HepG2 (cell line): Measurements from ENCODE around the gene DFFA. TPM values are rescaled to one million over a fixed set of nuclear protein-coding genes. Genes with fewer than 3 reads are reported as not detected.

Experiments used
- ATAC-seq: fragments of 200-7000 bp; cut with Tn5 transposase; 3 replicates; pipeline ENCODE4 v1.9.1; 2020; ENCODE audit warnings: mild to moderate bottlenecking, moderate library complexity
- BruUV-seq: library from RNA; stranded (reverse); fragments of 400-500 nt; replicated peaks from 2 replicates; lab custom pipeline; 2021; lab: Mats Ljungman, UMichigan
- CTCF ChIA-PET: fragments of 300-600 bp; formaldehyde crosslinking; extraction: SDS; loops from one replicate; lab custom pipeline; 2021; ENCODE audit warnings: low total read pairs, inconsistent platforms, low intra/inter-chr PET ratio; lab: Yijun Ruan, JAX
- POLR2A ChIA-PET: fragments of 350-600 bp; sonication (Branson Sonifier 250); formaldehyde crosslinking; loops from one replicate; lab custom pipeline; 2020; ENCODE audit warnings: antibody characterized with exemption, inconsistent platforms; lab: Yijun Ruan, JAX
- DNase-seq: peaks from one replicate; pipeline ENCODE4 v3.0.0-alpha.2; 2015; ENCODE audit warnings: low spot score
- FAIRE-seq: peaks from 3 replicates; lab custom pipeline; 2011; peaks lifted over from hg19 to GRCh38; lab: Jason Lieb, UNC
- H2AFZ ChIP-seq: one replicate; pipeline ENCODE4 v1.6.1; 2011; ENCODE audit warnings: low read length, inconsistent platforms
- H3K27ac ChIP-seq: fragments of 300-600 bp; 3 replicates; pipeline ENCODE4 v1.8.0; 2011; ENCODE audit warnings: mixed run types, mild to moderate bottlenecking, mixed read lengths, low read length, inconsistent platforms; ENCODE audit not compliant: insufficient read depth; ENCODE audit errors: extremely low read length
- H3K27me3 ChIP-seq, 2 experiments: fragments of 200-600 bp in 1 of 2; 2 replicates in 1 of 2; 3 replicates in 1 of 2; pipeline versions ENCODE4 v1.6.0 to v1.8.0; 2011; ENCODE audit warnings: low read length in 2 of 2, mild to moderate bottlenecking in 2 of 2, moderate library complexity in 2 of 2, inconsistent platforms in 1 of 2; ENCODE audit not compliant: insufficient read depth in 2 of 2, control insufficient read depth in 1 of 2
- H3K36me3 ChIP-seq, 2 experiments: fragments of 200-600 bp in 1 of 2; replicated peaks in 1 of 2; 2 replicates in 1 of 2; 3 replicates in 1 of 2; pipeline versions ENCODE4 v1.5.1 to v1.8.0; 2011; ENCODE audit warnings: low read length in 2 of 2, inconsistent platforms in 1 of 2; ENCODE audit not compliant: insufficient read depth in 2 of 2, control insufficient read depth in 1 of 2
- H3K4me1 ChIP-seq: 2 replicates; pipeline ENCODE4 v1.5.1; 2012; ENCODE audit warnings: low read length, inconsistent platforms; ENCODE audit not compliant: insufficient read depth
- H3K4me2 ChIP-seq: 2 replicates; pipeline ENCODE4 v1.6.0; 2011; ENCODE audit warnings: low read depth, low read length, inconsistent platforms
- H3K4me3 ChIP-seq, 3 experiments: fragments of 200-600 bp in 1 of 3; sonication (generic), shearing (Covaris generic) in 1 of 3; replicated peaks in 1 of 3; 2 replicates each; pipeline ENCODE4 v1.5.1; 2011 to 2016; ENCODE audit warnings: low read length in 3 of 3, inconsistent platforms in 2 of 3, low read depth in 2 of 3, mild to moderate bottlenecking in 2 of 3, control low read depth in 1 of 3, mixed read lengths in 1 of 3; ENCODE audit not compliant: insufficient read depth in 1 of 3
- H3K79me2 ChIP-seq: one replicate; pipeline ENCODE4 v1.6.1; 2011; ENCODE audit warnings: low read length, inconsistent platforms; ENCODE audit not compliant: insufficient read depth
- H3K9ac ChIP-seq: 2 replicates; pipeline ENCODE4 v1.6.0; 2011; ENCODE audit warnings: mild to moderate bottlenecking, low read depth, low read length, inconsistent platforms; ENCODE audit not compliant: insufficient read depth
- H3K9me3 ChIP-seq: 2 replicates; pipeline ENCODE4 v1.5.1; 2012; ENCODE audit warnings: mild to moderate bottlenecking, low read length
- H4K20me1 ChIP-seq: 2 replicates; pipeline ENCODE4 v1.6.0; 2011; ENCODE audit warnings: inconsistent platforms, mild to moderate bottlenecking, low read length, moderate library complexity; ENCODE audit not compliant: insufficient read depth
- AHR ChIP-seq: IDR thresholded peaks from 2 replicates; pipeline ENCODE4 v1.6.1; 2018; ENCODE audit warnings: missing genetic modification reagents, missing compliant biosample characterization
- CHD4 ChIP-seq: fragments of 200-600 bp; sonication (generic); IDR thresholded peaks from 2 replicates; pipeline ENCODE4 v1.7.0; 2017; ENCODE audit warnings: mild to moderate bottlenecking, low read length, borderline replicate concordance
- DNMT3B ChIP-seq: conservative IDR thresholded peaks from 2 replicates; pipeline ENCODE4 v1.6.1; 2016; ENCODE audit warnings: missing biosample characterization, control low read depth
- PRDM4 ChIP-seq: sonication (generic); formaldehyde crosslinking; IDR thresholded peaks from 2 replicates; pipeline ENCODE4 v1.9.0; 2021; ENCODE audit warnings: missing genetic modification reagents, borderline replicate concordance
- RNF219 ChIP-seq: sonication (generic); formaldehyde crosslinking; IDR thresholded peaks from 2 replicates; pipeline ENCODE4 v1.5.0; 2020; ENCODE audit warnings: mild to moderate bottlenecking, missing genetic modification reagents
- TFE3 ChIP-seq: IDR thresholded peaks from 2 replicates; pipeline ENCODE4 v1.6.1; 2016
- ZFY ChIP-seq: sonication (generic); formaldehyde crosslinking; IDR thresholded peaks from 2 replicates; pipeline ENCODE4 v1.4.0; 2020; ENCODE audit warnings: missing genetic modification reagents
- ZNF17 ChIP-seq: sonication (generic); formaldehyde crosslinking; IDR thresholded peaks from 2 replicates; pipeline ENCODE4 v1.5.0; 2020; ENCODE audit warnings: mild to moderate bottlenecking, missing genetic modification reagents
- ZNF234 ChIP-seq: sonication (generic); formaldehyde crosslinking; conservative IDR thresholded peaks from 2 replicates; pipeline ENCODE4 v1.5.1; 2020; ENCODE audit warnings: mild to moderate bottlenecking, missing genetic modification reagents
- ZNF3 ChIP-seq: IDR thresholded peaks from 2 replicates; pipeline ENCODE4 v1.7.0; 2017; ENCODE audit warnings: inconsistent platforms
- ZNF362 ChIP-seq: sonication (generic); formaldehyde crosslinking; IDR thresholded peaks from 2 replicates; pipeline ENCODE4 v1.4.0; 2020; ENCODE audit warnings: missing genetic modification reagents, mild to moderate bottlenecking, borderline replicate concordance
- ZNF766 ChIP-seq: sonication (generic); formaldehyde crosslinking; IDR thresholded peaks from 2 replicates; pipeline ENCODE4 v1.5.0; 2020; ENCODE audit warnings: missing genetic modification reagents, borderline replicate concordance
- WGBS: methylation state at CpG from one replicate; pipeline ENCODE4 v1.1.6; 2017; ENCODE audit warnings: low lambda C conversion rate; 5-methylcytosine and 5-hydroxymethylcytosine counted together
- in situ Hi-C: cut with HindIII; loops from 2 replicates; pipeline ENCODE4 v1.10.0; 2017; ENCODE audit warnings: low pct_unique_long_range_greater_than_20kb; ENCODE audit not compliant: extremely low pct_ligation_motif_present
- intact Hi-C: fragments of 100-400 bp; cut with micrococcal nuclease; formaldehyde crosslinking; loops from one replicate; pipeline ENCODE4 v1.10.0; 2022; ENCODE audit not compliant: unreplicated experiment
- polyA plus RNA-seq, 8 experiments: library from polyadenylated mRNA; depleted of rRNA in 3 of 8; stranded (reverse) in 7 of 8; unstranded in 1 of 8; fragments of >200 nt; fragmentation: Illumina TruSeq in 4 of 8; extraction: Trizol in 4 of 8; gene quantifications; 2 replicates each; pipeline versions ENCODE4 v1.2.1 to v1.2.3, GENCODE V29; 2011 to 2016; ENCODE audit warnings: low read depth in 4 of 8, missing spikeins in 1 of 8, mixed read lengths in 1 of 8; ENCODE audit not compliant: insufficient read depth in 1 of 8
- total RNA-seq, 5 experiments: library from RNA; depleted of rRNA; stranded (reverse); fragments of >200 nt; fragmentation: Illumina TruSeq; extraction: Trizol; gene quantifications; 2 replicates each; pipeline ENCODE4 v1.2.3, GENCODE V29; 2016; ENCODE audit warnings: low read depth in 1 of 5

Gene DFFA
- total and polyA plus RNA-seq, 2 of the 13 experiments (the other 11 are each of a cell fraction or from before 2014, with no cell fraction given) = 16.5 to 33.9 TPM

GRCh38 chr1:10502206-10502605, 29.9 kb upstream of the DFFA start:
- Histone ChIP-seq H3K36me3 (no peaks in the 10 kb centered on the region; a peak in 1 of 5 replicates), H3K9me3 (no peaks in the 10 kb centered on the region), H3K27me3 (no peaks in the 10 kb centered on the region), H2AFZ (no peak overlapping the region), H3K4me1 (peaks cover 20% of the 10 kb centered on the region)
- no peak for DNase-seq
- POLR2A ChIA-PET = no interaction called here
- BruUV-seq = no TSS peak
- in situ Hi-C loops = loop anchor here (10.0 kb wide), 1 partner anchor 443 kb away; no protein-coding TSS in a partner anchor
- CTCF ChIA-PET = no interaction called here
- TF ChIP-seq CHD4 (no peak), AHR (CRISPR knock-in tag) (no peak), ZFY (no peak)
- TF ChIP-seq, all 625 proteins: peak for 0
- FAIRE-seq = no peak
- no peak overlapping the region for H3K4me3 ChIP-seq
- peaks cover 29% of the 10 kb centered on the region for H3K79me2 ChIP-seq
- 77% methylated on average over 5 of the region's 5 CpGs for WGBS
- intact Hi-C loops = no loop called here
- H3K4me2 ChIP-seq = no peak overlapping the region
- H3K27ac ChIP-seq = no peak overlapping the region
- peaks cover 9% of the 10 kb centered on the region for H4K20me1 ChIP-seq
- no peak for ATAC-seq
- no peak overlapping the region for H3K9ac ChIP-seq

GRCh38 chr1:10498231-10498630, 25.9 kb upstream of the DFFA start:
- ChIA-PET POLR2A (no interaction called here), CTCF (no interaction called here)
- Histone ChIP-seq H3K9me3 (no peaks in the 10 kb centered on the region), H3K79me2 (peaks cover 33% of the 10 kb centered on the region), H3K9ac (no peak overlapping the region), H3K4me2 (no peak overlapping the region), H3K4me3 (no peak overlapping the region), H3K27me3 (no peaks in the 10 kb centered on the region), H3K4me1 (peaks cover 13% of the 10 kb centered on the region), H2AFZ (no peak overlapping the region), H3K27ac (no peak overlapping the region), H3K36me3 (peaks cover 2 to 15% of the 10 kb centered on the region in 2 experiments), H4K20me1 (peaks cover 16% of the 10 kb centered on the region)
- ATAC-seq (no peak), FAIRE-seq (no peak), DNase-seq (no peak)
- in situ Hi-C loops (loop anchor here (5.0 kb wide), 1 partner anchor 66 kb away; the partner anchor contains the start of gene CENPS), intact Hi-C loops (no loop called here)
- BruUV-seq = no TSS peak
- 94% methylated on average over 8 of the region's 8 CpGs for WGBS
- TF ChIP-seq ZNF362 (CRISPR knock-in tag) (no peak), RNF219 (CRISPR knock-in tag) (no peak), ZNF3 (CRISPR knock-in tag) (no peak), TFE3 (CRISPR knock-in tag) (no peak), ZNF234 (no peak), PRDM4 (CRISPR knock-in tag) (no peak), DNMT3B (CRISPR knock-in tag) (no peak), ZNF17 (CRISPR knock-in tag) (no peak), ZNF766 (no peak)
